Breast epithelium (tissue), 3 donors: ENCODE data around the gene SYNJ2.

Experiments used
- CTCF ChIP-seq, 3 donors: fragments of 450-650 bp; IDR thresholded peaks; one replicate each; pipeline ENCODE4 v1.5.1; 2016 to 2017; ENCODE audit warnings: antibody characterized with exemption in 3 of 3, mild to moderate bottlenecking in 3 of 3, moderate library complexity in 3 of 3
- POLR2AphosphoS5 ChIP-seq, 3 donors: sonication (generic); formaldehyde crosslinking; IDR thresholded peaks; one replicate each; pipeline ENCODE4 v1.6.1; 2017; ENCODE audit warnings: antibody characterized with exemption in 3 of 3

- TF ChIP-seq CTCF (IDR thresholded peaks at IDR 0.05) (no peak), POLR2AphosphoS5 (IDR thresholded peaks at IDR 0.05) (no peak)
Observed at GRCh38 chr6:158085261-158086053, 103.8 kb downstream of the SYNJ2 start.
